SU-DHL-6 (cell line): Measurements from ENCODE around the gene MAPK6.

Experiments used
- H2AFZ ChIP-seq: fragments of 200-600 bp; sonication (generic); 2 replicates; pipeline ENCODE4 v1.6.1; 2014; ENCODE audit warnings: low read depth, mild to moderate bottlenecking, moderate library complexity, mixed read lengths, antibody characterized with exemption, low read length; ENCODE audit not compliant: severe bottlenecking
- H3F3A ChIP-seq: fragments of 200-600 bp; shearing (Covaris generic); 2 replicates; pipeline ENCODE4 v1.6.0; 2016; ENCODE audit warnings: antibody characterized with exemption, mild to moderate bottlenecking; ENCODE audit not compliant: insufficient read depth
- H3K27ac ChIP-seq: fragments of 200-600 bp; sonication (generic); 2 replicates; pipeline ENCODE4 v1.5.1; 2016; ENCODE audit warnings: low read depth, mild to moderate bottlenecking, low read length, moderate library complexity, mixed read lengths
- H3K27me3 ChIP-seq: fragments of 200-600 bp; sonication (generic), shearing (Covaris generic); 2 replicates; pipeline ENCODE4 v1.6.0; 2014; ENCODE audit warnings: mild to moderate bottlenecking, low read length
- H3K36me3 ChIP-seq: fragments of 200-600 bp; sonication (generic); 2 replicates; pipeline ENCODE4 v1.6.1; 2014; ENCODE audit warnings: mild to moderate bottlenecking, low read length, mixed read lengths
- H3K4me2 ChIP-seq: fragments of 300-600, 200-600 bp; shearing (Covaris generic), sonication (generic); 2 replicates; pipeline ENCODE4 v1.6.0; 2014; ENCODE audit warnings: low read length, low read depth, mild to moderate bottlenecking; ENCODE audit not compliant: poor library complexity, severe bottlenecking
- H3K4me3 ChIP-seq: fragments of 200-600 bp; sonication (generic); 2 replicates; pipeline ENCODE4 v1.5.1; 2014; ENCODE audit warnings: antibody characterized with exemption, low read length, mild to moderate bottlenecking, mixed read lengths; ENCODE audit not compliant: insufficient read depth, poor library complexity, severe bottlenecking
- H3K79me2 ChIP-seq: fragments of 200-600 bp; sonication (generic); 2 replicates; pipeline ENCODE4 v1.6.1; 2014; ENCODE audit warnings: mild to moderate bottlenecking, low read length, moderate library complexity; ENCODE audit not compliant: insufficient read depth
- H3K9ac ChIP-seq: fragments of 200-600 bp; sonication (generic); 2 replicates; pipeline ENCODE4 v1.7.0; 2014; ENCODE audit warnings: mild to moderate bottlenecking, low read length
- H3K9me2 ChIP-seq: fragments of 200-600 bp; sonication (generic); replicated peaks from 2 replicates; pipeline ENCODE4 v1.6.1; 2014; ENCODE audit warnings: low read length; ENCODE audit not compliant: insufficient read depth
- H3K9me3 ChIP-seq: fragments of 200-600 bp; sonication (generic); 2 replicates; pipeline ENCODE4 v1.6.1; 2014; ENCODE audit warnings: low read length, mixed read lengths; ENCODE audit not compliant: insufficient read depth
- H4K20me1 ChIP-seq: fragments of 200-600 bp; sonication (generic); 2 replicates; pipeline ENCODE4 v1.6.1; 2014; ENCODE audit warnings: low read depth, mild to moderate bottlenecking, antibody characterized with exemption, low read length, moderate library complexity, mixed read lengths
- EZH2phosphoT487 ChIP-seq: fragments of 200-600 bp; sonication (generic), shearing (Covaris generic); conservative IDR thresholded peaks from 2 replicates; pipeline ENCODE4 v1.6.1; 2018; ENCODE audit warnings: mild to moderate bottlenecking, antibody characterized with exemption, low read length, moderate library complexity, mixed read lengths
- TF ChIP-seq, protein P1 (sequence below): fragments of 200-600 bp; sonication (generic); IDR thresholded peaks from one replicate; pipeline ENCODE4 v1.5.1; 2017; ENCODE audit warnings: antibody characterized with exemption, mild to moderate bottlenecking, low read length, moderate library complexity; ENCODE audit not compliant: insufficient read depth, poor library complexity, severe bottlenecking

MAPK6 gene

DNA sequence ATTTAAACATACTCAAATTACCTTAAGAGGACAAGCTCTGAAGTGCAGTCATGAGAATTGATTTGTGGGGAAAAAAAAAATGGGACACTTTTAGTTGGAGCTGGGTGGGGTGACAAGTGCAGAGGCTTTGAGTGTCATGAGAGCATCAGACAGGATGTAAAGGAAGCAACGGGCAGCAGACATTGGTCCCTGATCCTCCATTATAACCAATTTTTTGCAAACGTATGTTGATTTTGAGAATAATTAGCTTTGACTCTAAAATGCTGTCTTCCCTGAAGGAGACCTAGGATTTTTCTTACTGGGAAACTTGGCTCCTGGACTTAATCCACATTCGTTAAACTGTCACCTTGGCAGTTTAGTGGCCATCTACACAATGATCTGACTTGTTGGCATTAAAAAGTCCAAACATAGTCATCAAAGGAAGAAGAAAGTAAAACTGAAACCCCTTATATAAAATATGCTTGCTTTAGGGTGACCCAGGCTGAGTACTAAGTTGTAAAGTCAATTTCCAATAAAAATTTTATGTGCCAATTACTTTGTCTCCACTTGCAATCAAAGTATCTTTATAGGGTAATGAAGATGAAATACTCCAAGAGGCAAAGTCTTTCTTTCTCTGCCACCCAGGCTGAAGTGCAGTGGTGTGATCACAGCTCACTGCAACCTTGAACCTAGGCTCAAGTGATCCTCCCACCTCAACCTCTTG lies 48.0 kb downstream of the MAPK6 start:
- Histone ChIP-seq H3F3A (0 out of 2 replicates have a peak, but pooled peaks cover 7% of the 10 kb centered on the region), H3K27me3 (no peaks in the 10 kb centered on the region), H4K20me1 (no peaks in the 10 kb centered on the region), H2AFZ (no peak overlapping the region), H3K9me2 (no peaks in the 10 kb centered on the region), H3K4me3 (no peak overlapping the region), H3K79me2 (no peaks in the 10 kb centered on the region), H3K4me2 (no peak overlapping the region), H3K27ac (no peak overlapping the region), H3K9me3 (no peaks in the 10 kb centered on the region), H3K36me3 (no peaks in the 10 kb centered on the region; the same call in 1 of the 2 replicates), H3K9ac (no peak overlapping the region)
- TF ChIP-seq, protein P1, sequence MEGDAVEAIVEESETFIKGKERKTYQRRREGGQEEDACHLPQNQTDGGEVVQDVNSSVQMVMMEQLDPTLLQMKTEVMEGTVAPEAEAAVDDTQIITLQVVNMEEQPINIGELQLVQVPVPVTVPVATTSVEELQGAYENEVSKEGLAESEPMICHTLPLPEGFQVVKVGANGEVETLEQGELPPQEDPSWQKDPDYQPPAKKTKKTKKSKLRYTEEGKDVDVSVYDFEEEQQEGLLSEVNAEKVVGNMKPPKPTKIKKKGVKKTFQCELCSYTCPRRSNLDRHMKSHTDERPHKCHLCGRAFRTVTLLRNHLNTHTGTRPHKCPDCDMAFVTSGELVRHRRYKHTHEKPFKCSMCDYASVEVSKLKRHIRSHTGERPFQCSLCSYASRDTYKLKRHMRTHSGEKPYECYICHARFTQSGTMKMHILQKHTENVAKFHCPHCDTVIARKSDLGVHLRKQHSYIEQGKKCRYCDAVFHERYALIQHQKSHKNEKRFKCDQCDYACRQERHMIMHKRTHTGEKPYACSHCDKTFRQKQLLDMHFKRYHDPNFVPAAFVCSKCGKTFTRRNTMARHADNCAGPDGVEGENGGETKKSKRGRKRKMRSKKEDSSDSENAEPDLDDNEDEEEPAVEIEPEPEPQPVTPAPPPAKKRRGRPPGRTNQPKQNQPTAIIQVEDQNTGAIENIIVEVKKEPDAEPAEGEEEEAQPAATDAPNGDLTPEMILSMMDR: no peak
- no peak for TF ChIP-seq EZH2phosphoT487

DNA sequence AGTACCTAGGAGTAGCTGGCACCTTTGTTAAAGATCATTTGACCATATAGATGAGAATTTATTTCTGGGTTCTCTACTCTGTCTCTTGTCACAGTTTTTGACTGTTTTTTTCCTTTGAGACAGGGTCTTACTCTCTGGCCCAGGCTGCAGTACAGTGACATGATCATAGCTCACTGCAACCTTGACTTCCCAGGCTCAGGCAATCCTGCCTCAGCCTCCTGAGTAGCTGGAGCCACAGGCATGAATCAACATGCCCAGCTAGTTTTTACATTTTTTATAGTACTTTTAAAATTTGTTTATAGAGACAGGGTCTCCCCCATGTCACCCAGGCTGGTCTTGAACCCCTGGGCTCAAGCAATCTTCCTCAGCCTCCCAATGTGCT lies 48.5 kb downstream of the MAPK6 start:
- no peaks in the 10 kb centered on the region for H3K27me3 ChIP-seq
- H3K9me2 ChIP-seq: no peaks in the 10 kb centered on the region
- H3K79me2 ChIP-seq: no peaks in the 10 kb centered on the region
- 0 out of 2 replicates have a peak, but pooled peaks cover 7% of the 10 kb centered on the region for H3F3A ChIP-seq
- no peaks in the 10 kb centered on the region for H4K20me1 ChIP-seq
- no peak overlapping the region for H3K4me3 ChIP-seq
- TF ChIP-seq, protein P1: no peak
- TF ChIP-seq EZH2phosphoT487: no peak
- no peaks in the 10 kb centered on the region for H3K9me3 ChIP-seq
- no peaks in the 10 kb centered on the region; the same call in 1 of the 2 replicates for H3K36me3 ChIP-seq
- no peak overlapping the region for H2AFZ ChIP-seq
- no peak overlapping the region for H3K9ac ChIP-seq
- no peak overlapping the region for H3K27ac ChIP-seq
- H3K4me2 ChIP-seq: no peak overlapping the region

DNA sequence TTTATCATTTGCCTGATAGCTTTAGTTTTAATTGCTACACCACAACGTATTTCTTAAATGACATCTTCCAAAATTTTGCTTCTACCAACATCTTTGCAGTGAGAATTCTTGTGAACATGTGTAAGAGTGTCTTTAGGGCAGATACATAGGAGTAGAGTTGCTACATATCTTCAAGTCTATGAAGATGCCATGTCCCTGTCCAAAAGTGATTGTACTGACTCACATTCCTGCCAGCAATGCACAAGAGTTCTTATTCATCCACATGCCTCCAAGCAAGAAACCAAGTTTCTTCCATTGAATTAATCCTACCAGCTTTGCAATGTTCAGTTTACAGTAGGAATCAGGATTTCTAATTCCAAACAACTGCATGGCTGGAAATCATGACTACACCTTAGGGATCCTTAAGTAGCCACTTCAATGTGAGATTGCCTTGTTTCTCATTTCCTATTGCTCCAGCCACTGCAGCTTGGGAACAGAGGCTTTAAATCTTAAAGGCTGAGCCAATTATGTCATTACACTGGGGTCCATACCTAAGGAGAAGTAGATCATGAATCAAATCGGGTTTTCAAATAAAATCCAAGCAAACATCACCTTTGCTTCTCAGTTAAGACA lies 49.1 kb downstream of the MAPK6 start:
- no peaks in the 10 kb centered on the region for H3K9me2 ChIP-seq
- H3K9me3 ChIP-seq: no peaks in the 10 kb centered on the region
- H3K79me2 ChIP-seq: no peaks in the 10 kb centered on the region
- no peak overlapping the region for H3K4me3 ChIP-seq
- no peak overlapping the region for H3K27ac ChIP-seq
- H3K9ac ChIP-seq: no peak overlapping the region
- H4K20me1 ChIP-seq: no peaks in the 10 kb centered on the region
- no peaks in the 10 kb centered on the region for H3K27me3 ChIP-seq
- H3K4me2 ChIP-seq: no peak overlapping the region
- 0 out of 2 replicates have a peak, but pooled peaks cover 7% of the 10 kb centered on the region for H3F3A ChIP-seq
- H2AFZ ChIP-seq: no peak overlapping the region
- H3K36me3 ChIP-seq: no peaks in the 10 kb centered on the region; the same call in 1 of the 2 replicates
- TF ChIP-seq EZH2phosphoT487: no peak

DNA sequence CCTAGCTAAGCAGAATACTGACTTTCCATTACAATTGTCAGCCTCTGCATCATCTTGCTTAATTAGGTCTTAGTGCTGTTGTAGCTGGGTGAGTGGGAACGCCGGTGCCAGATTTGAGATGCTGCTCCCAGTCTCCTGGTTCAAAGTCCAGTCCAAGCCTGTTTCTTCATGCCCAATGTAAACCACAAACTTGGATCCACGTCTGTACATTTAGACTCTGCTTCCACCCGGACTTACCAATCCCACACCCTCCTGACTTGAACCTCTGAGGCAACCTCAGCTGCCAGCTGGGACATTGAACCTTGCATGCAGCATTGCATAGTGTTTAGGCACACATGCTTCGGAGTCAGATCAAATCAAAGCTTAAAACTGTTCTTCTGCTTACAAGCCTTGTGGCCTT lies 50.5 kb downstream of the MAPK6 start:
- H3K36me3 ChIP-seq: no peaks in the 10 kb centered on the region; the same call in 1 of the 2 replicates
- no peak overlapping the region for H3K4me3 ChIP-seq
- H3K9me2 ChIP-seq: no peaks in the 10 kb centered on the region
- no peaks in the 10 kb centered on the region for H3K9me3 ChIP-seq
- no peaks in the 10 kb centered on the region for H3K27me3 ChIP-seq
- H3K9ac ChIP-seq: no peak overlapping the region
- H3K79me2 ChIP-seq: no peaks in the 10 kb centered on the region
- no peak overlapping the region for H3K4me2 ChIP-seq
- no peaks in the 10 kb centered on the region for H4K20me1 ChIP-seq
- TF ChIP-seq EZH2phosphoT487: no peak
- TF ChIP-seq, protein P1: no peak
- H2AFZ ChIP-seq: no peak overlapping the region
- H3K27ac ChIP-seq: no peak overlapping the region
- H3F3A ChIP-seq: 0 out of 2 replicates have a peak, but pooled peaks cover 7% of the 10 kb centered on the region
